CD4-positive, alpha-beta T cell (primary cell): ENCODE data around the gene STPG4. TPM values are rescaled to one million over a fixed set of nuclear protein-coding genes. Genes with fewer than 3 reads are reported as not detected.
"Not testable (repeated sequence)": the region's sequence is repeated elsewhere in the genome, so short reads cannot be mapped to it uniquely, and the experiment has no call there.

Experiments used
- ATAC-seq: fragments of 200-7000 bp; cut with Tn5 transposase; one replicate; pipeline ENCODE4 v1.10.0; 2022; ENCODE audit warnings: mild to moderate bottlenecking; ENCODE audit not compliant: poor library complexity
- CTCF ChIA-PET: fragments of 350-600 bp; sonication (Branson Sonifier 250); formaldehyde crosslinking; loops from one replicate; lab custom pipeline; 2021; ENCODE audit warnings: antibody characterized with exemption, inconsistent platforms; lab: Charles Lee
- POLR2A ChIA-PET: fragments of 350-600 bp; sonication (Branson Sonifier 250); formaldehyde crosslinking; loops from one replicate; lab custom pipeline; 2021; ENCODE audit warnings: antibody characterized with exemption, inconsistent platforms; lab: Charles Lee
- DNase-seq, 14 experiments: peaks; one replicate each; pipeline ENCODE4 v3.0.0-alpha.2; 2013 to 2020; ENCODE audit warnings: mixed read lengths in 2 of 14
- H3K27ac ChIP-seq, 2 donors: one replicate each; pipeline versions ENCODE4 v1.5.1 to v1.7.0; 2013; ENCODE audit warnings: low read length in 2 of 2, low read depth in 1 of 2, mild to moderate bottlenecking in 1 of 2
- H3K27me3 ChIP-seq, 2 experiments: 1 replicate in 1 of 2; 2 replicates in 1 of 2; pipeline versions ENCODE4 v1.6.1 to v1.7.0; 2013; ENCODE audit warnings: low read length in 2 of 2, control low read depth in 1 of 2, mild to moderate bottlenecking in 1 of 2, moderate library complexity in 1 of 2; ENCODE audit not compliant: insufficient read depth in 2 of 2, control insufficient read depth in 1 of 2
- H3K36me3 ChIP-seq: one replicate; pipeline ENCODE4 v1.6.1; 2013; ENCODE audit warnings: low read length, control low read depth; ENCODE audit not compliant: insufficient read depth
- H3K4me1 ChIP-seq: one replicate; pipeline ENCODE4 v1.6.1; 2013; ENCODE audit warnings: low read length, control low read depth; ENCODE audit not compliant: insufficient read depth
- H3K4me3 ChIP-seq: one replicate; pipeline ENCODE4 v1.5.1; 2013; ENCODE audit warnings: mild to moderate bottlenecking, low read length, moderate library complexity
- H3K9me3 ChIP-seq, 2 experiments: 1 replicate in 1 of 2; 2 replicates in 1 of 2; pipeline versions ENCODE4 v1.6.1 to v1.7.0; 2013; ENCODE audit warnings: low read length in 2 of 2, mild to moderate bottlenecking in 2 of 2, control low read depth in 1 of 2, moderate library complexity in 1 of 2; ENCODE audit not compliant: control insufficient read depth in 1 of 2, insufficient read depth in 1 of 2
- H3K27ac Mint-ChIP-seq: one replicate; pipeline ENCODE4 v1.8.0; 2020; ENCODE audit warnings: mixed read lengths
- H3K27me3 Mint-ChIP-seq: one replicate; pipeline ENCODE4 v1.8.0; 2021; ENCODE audit warnings: mixed read lengths
- H3K36me3 Mint-ChIP-seq: one replicate; pipeline ENCODE4 v1.8.0; 2021; ENCODE audit warnings: low read depth, mixed read lengths
- H3K4me1 Mint-ChIP-seq: one replicate; pipeline ENCODE4 v1.8.0; 2021; ENCODE audit warnings: low read depth, mixed read lengths
- H3K4me3 Mint-ChIP-seq: one replicate; pipeline ENCODE4 v1.8.0; 2020; ENCODE audit warnings: mild to moderate bottlenecking, mixed read lengths
- H3K9me3 Mint-ChIP-seq: one replicate; pipeline ENCODE4 v1.8.0; 2020; ENCODE audit warnings: mixed read lengths
- intact Hi-C, 2 experiments: fragments of 100-400 bp; cut with DNase I in 1 of 2; cut with micrococcal nuclease in 1 of 2; formaldehyde crosslinking; loops; one replicate each; pipeline versions ENCODE4 v1.15.1 to v1.9.0; 2023 to 2025; cut with DNase I, micrococcal nuclease
- total RNA-seq, 174 experiments: library from RNA in 2 of 174; stranded (reverse) in 2 of 174; gene quantifications; one replicate each; pipeline ENCODE4 v1.2.3 and lab custom pipeline; 2021 to 2026
- TF ChIP-seq, protein P1 (sequence below): fragments of 200-600 bp; IDR thresholded peaks from one replicate; pipeline ENCODE4 v1.8.0; 2022; ENCODE audit warnings: antibody characterized with exemption, mild to moderate bottlenecking

The STPG4 gene
- total RNA-seq, 2 experiments from 2014 or later: not detected

DNA sequence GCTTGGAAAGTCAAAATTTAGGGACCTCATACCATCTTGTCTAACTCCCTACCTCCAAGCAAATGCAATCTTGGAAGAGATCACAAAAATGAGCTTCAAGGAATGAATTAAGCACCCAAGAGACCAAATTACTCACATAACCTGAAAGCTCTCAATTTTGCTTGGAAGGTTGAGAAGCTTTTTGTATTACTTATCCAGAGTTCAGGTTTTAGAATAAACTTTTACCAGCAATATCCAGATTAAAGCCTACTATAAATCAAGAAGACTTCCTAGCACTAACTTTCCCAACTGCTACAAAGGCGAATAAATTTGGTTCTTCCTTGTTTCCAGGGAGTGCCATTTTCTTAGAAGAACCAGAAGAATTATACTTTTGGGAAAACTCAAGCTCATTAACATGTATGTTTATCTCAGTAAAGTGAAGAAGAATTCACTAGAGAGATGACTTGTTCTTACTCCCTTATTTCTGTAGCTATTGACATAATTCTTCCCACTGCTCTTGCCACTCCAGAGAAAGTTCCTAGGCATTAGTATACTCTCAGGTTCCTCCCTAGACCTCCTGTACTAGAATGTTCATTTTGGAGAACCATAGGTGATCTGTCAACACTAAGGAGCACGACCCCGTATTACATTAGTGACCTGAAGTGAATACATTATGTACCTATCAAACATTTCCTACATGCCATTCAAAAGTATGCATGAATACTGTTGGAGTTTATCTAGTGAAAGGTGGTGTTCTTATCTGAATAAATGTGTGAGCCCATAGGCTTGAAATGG, 18.0 kb upstream of the STPG4 start:
- ATAC-seq: no peak
- Mint-ChIP-seq H3K36me3 (peaks cover 66% of the 10 kb centered on the region), H3K4me3 (peak overlapping the region; percentile 98), H3K4me1 (peaks cover 91% of the 10 kb centered on the region), H3K9me3 (no peaks in the 10 kb centered on the region), H3K27me3 (peaks cover 16% of the 10 kb centered on the region), H3K27ac (peak overlapping the region; percentile 99)
- H3K27ac ChIP-seq: no peak overlapping the region
- ChIA-PET CTCF (interaction anchor here (1.3 kb wide), 1 partner anchor 8 kb away, joined by 3 read pairs; no protein-coding TSS in a partner anchor), POLR2A (interaction anchor here (0.6 to 1.9 kb wide), 5 partner anchors 8 to 230 kb away, joined by 3 to 9 read pairs (median 4); partner anchors contain the start of gene MSH2)
- no peak overlapping the region for H3K4me3 ChIP-seq
- intact Hi-C loops: no loop called here
- peaks cover 20% of the 10 kb centered on the region for H3K4me1 ChIP-seq
- H3K9me3 ChIP-seq: no peaks in the 10 kb centered on the region
- H3K27me3 ChIP-seq: no peaks in the 10 kb centered on the region
- no peak for DNase-seq
- peaks cover 23% of the 10 kb centered on the region for H3K36me3 ChIP-seq
- TF ChIP-seq, protein P1, sequence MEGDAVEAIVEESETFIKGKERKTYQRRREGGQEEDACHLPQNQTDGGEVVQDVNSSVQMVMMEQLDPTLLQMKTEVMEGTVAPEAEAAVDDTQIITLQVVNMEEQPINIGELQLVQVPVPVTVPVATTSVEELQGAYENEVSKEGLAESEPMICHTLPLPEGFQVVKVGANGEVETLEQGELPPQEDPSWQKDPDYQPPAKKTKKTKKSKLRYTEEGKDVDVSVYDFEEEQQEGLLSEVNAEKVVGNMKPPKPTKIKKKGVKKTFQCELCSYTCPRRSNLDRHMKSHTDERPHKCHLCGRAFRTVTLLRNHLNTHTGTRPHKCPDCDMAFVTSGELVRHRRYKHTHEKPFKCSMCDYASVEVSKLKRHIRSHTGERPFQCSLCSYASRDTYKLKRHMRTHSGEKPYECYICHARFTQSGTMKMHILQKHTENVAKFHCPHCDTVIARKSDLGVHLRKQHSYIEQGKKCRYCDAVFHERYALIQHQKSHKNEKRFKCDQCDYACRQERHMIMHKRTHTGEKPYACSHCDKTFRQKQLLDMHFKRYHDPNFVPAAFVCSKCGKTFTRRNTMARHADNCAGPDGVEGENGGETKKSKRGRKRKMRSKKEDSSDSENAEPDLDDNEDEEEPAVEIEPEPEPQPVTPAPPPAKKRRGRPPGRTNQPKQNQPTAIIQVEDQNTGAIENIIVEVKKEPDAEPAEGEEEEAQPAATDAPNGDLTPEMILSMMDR: no peak

DNA sequence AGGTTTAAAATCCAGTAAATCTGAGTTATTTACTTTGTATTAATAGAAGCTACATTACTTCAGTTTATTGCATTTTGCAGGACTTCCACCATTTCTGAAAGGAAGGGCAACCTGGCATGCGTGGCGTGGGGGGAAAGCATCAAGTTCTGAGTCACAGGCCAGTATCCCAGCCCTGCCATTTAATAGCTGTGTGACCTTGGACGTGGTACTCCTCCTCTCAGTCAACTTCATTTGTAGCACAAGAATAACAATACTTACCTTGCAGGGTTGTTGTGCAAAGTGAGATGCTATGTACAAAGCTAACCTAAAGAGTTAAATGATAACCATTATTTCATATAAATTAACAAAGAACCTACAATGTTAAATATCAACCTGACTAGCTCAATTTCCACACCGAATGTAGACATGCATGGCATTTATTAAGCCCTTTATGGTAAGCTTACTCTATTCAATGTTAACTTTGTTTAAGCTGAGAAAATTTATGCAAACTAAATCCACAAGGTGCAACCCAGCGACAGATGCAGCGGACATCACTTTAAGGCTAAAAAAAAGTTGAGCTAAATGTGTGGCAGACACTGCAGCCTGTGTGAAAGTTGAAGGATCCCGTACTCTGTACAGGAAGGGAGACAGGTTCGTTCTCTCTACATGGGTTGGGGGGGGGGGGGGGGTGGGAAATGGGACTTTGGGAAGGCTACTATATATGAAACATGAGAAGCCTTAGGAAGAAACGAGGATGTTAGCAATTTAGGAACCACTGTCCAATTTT, 17.2 kb upstream of the STPG4 start:
- intact Hi-C loops: no loop called here
- no peaks in the 10 kb centered on the region for H3K9me3 ChIP-seq
- H3K27me3 Mint-ChIP-seq: peaks cover 16% of the 10 kb centered on the region
- H3K36me3 ChIP-seq: peaks cover 27% of the 10 kb centered on the region
- DNase-seq (no peak), ATAC-seq (no peak)
- no peak overlapping the region for H3K4me3 ChIP-seq
- ChIA-PET POLR2A (interaction anchor here (0.6 to 1.5 kb wide), 2 partner anchors 140 to 231 kb away, joined by 4 read pairs; partner anchors contain the start of gene MSH2), CTCF (interaction anchor here (1.3 kb wide), 1 partner anchor 8 kb away, joined by 3 read pairs; no protein-coding TSS in a partner anchor)
- no peaks in the 10 kb centered on the region for H3K27me3 ChIP-seq
- H3K4me1 ChIP-seq: peaks cover 22% of the 10 kb centered on the region
- H3K4me1 Mint-ChIP-seq: peaks cover 87% of the 10 kb centered on the region
- peaks cover 69% of the 10 kb centered on the region for H3K36me3 Mint-ChIP-seq
- no peak overlapping the region for H3K27ac ChIP-seq
- H3K9me3 Mint-ChIP-seq: no peaks in the 10 kb centered on the region
- H3K27ac Mint-ChIP-seq: peak overlapping the region; percentile 99
- peak overlapping the region; percentile 98 for H3K4me3 Mint-ChIP-seq
- TF ChIP-seq, protein P1: no peak

DNA sequence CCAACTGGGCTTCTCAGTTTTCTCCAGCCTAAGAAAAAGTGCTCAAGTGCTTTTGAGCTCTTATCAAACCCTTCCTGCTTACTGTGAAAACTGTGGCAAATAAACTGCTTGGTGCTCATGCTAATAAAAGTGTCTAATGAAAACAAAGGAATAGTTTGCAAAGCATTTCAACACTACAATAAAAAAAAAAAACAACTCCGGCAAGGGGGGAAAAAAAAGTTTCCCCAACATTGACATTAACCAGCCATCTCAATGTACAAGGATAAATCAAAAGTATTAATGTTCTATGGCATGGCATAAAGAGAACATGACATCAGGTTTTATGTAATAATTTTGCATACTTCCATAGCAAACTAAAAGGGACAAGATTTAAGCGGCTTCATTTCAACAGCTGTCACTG, 14.7 kb upstream of the STPG4 start:
- H3K9me3 Mint-ChIP-seq: no peaks in the 10 kb centered on the region
- Histone ChIP-seq H3K4me3 (no peak overlapping the region), H3K4me1 (peaks cover 18% of the 10 kb centered on the region), H3K27me3 (no peaks in the 10 kb centered on the region), H3K36me3 (peaks cover 38% of the 10 kb centered on the region), H3K9me3 (no peaks in the 10 kb centered on the region), H3K27ac (no peak overlapping the region)
- H3K4me3 Mint-ChIP-seq: no peak overlapping the region
- TF ChIP-seq, protein P1: no peak
- ChIA-PET POLR2A (interaction anchor here (0.7 kb wide), 1 partner anchor 942 kb away, joined by 3 read pairs; no protein-coding TSS in a partner anchor), CTCF (no interaction called here)
- DNase-seq (no peak), ATAC-seq (no peak)
- peaks cover 2% of the 10 kb centered on the region for H3K27me3 Mint-ChIP-seq
- peaks cover 67% of the 10 kb centered on the region for H3K36me3 Mint-ChIP-seq
- intact Hi-C loops: no loop called here
- H3K4me1 Mint-ChIP-seq: peaks cover 85% of the 10 kb centered on the region
- peak overlapping the region; percentile 99 for H3K27ac Mint-ChIP-seq

DNA sequence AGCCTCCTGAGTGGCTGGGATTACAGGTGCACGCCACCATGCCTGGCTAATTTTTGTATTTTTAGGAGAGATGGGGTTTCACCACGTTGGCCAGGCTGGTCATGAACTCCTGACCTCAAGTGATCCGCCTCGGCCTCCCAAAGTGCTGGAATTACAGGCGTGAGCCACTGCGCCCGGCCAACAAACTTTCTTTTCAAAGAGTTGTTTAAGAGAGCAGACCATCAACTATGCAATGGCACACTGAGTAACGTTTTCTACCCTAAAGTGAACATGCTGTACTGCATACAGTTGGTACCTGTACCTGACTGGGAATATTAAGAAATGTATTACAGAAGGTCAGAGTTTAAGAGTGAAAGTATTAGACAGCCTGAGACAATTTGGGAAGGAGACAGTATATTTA, 13.8 kb upstream of the STPG4 start:
- H3K9me3 ChIP-seq, H3K27me3 ChIP-seq, DNase-seq, H3K27ac ChIP-seq, intact Hi-C loops, ATAC-seq, H3K9me3 Mint-ChIP-seq, CTCF ChIA-PET, H3K27me3 Mint-ChIP-seq, POLR2A ChIA-PET, H3K4me3 ChIP-seq, H3K4me3 Mint-ChIP-seq: not testable (repeated sequence)
- Mint-ChIP-seq H3K27ac (peak overlapping the region; percentile 61), H3K4me1 (peaks cover 83% of the 10 kb centered on the region), H3K36me3 (peaks cover 70% of the 10 kb centered on the region)
- Histone ChIP-seq H3K36me3 (peaks cover 45% of the 10 kb centered on the region), H3K4me1 (peaks cover 13% of the 10 kb centered on the region)
